Cardiac fibroblast (primary cell): ENCODE results near the gene LRRC1.

Source experiments
- DNase-seq, 2 donors: peaks; one replicate each; pipeline versions ENCODE4 v3.0.0 to v3.0.0-alpha.2; 2010; ENCODE audit warnings: low read depth in 2 of 2
- H3K4me3 ChIP-seq, 2 donors: replicated peaks in 1 of 2; 1 replicate in 1 of 2; 2 replicates in 1 of 2; pipeline ENCODE4 v1.5.1; 2011; ENCODE audit warnings: low read depth in 2 of 2, low read length in 2 of 2, mild to moderate bottlenecking in 2 of 2, moderate library complexity in 1 of 2
- TF ChIP-seq, protein P1 (sequence below): IDR thresholded peaks from one replicate; pipeline ENCODE4 v1.5.1; 2011; ENCODE audit warnings: low read depth, mild to moderate bottlenecking, low read length, inconsistent platforms

The LRRC1 gene

GRCh38 chr6:53956068-53956711 lies 161.4 kb downstream of the LRRC1 start:
- DNase-seq = peak; percentile 57 to 70

GRCh38 chr6:53956804-53957203 lies 162.0 kb downstream of the LRRC1 start:
- no peak overlapping the region for H3K4me3 ChIP-seq
- DNase-seq = no peak
- TF ChIP-seq, protein P1, sequence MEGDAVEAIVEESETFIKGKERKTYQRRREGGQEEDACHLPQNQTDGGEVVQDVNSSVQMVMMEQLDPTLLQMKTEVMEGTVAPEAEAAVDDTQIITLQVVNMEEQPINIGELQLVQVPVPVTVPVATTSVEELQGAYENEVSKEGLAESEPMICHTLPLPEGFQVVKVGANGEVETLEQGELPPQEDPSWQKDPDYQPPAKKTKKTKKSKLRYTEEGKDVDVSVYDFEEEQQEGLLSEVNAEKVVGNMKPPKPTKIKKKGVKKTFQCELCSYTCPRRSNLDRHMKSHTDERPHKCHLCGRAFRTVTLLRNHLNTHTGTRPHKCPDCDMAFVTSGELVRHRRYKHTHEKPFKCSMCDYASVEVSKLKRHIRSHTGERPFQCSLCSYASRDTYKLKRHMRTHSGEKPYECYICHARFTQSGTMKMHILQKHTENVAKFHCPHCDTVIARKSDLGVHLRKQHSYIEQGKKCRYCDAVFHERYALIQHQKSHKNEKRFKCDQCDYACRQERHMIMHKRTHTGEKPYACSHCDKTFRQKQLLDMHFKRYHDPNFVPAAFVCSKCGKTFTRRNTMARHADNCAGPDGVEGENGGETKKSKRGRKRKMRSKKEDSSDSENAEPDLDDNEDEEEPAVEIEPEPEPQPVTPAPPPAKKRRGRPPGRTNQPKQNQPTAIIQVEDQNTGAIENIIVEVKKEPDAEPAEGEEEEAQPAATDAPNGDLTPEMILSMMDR = no peak

More at GRCh38 chr6:53956068-53956711, 161.4 kb downstream of the LRRC1 start:
- no peak overlapping the region for H3K4me3 ChIP-seq
- TF ChIP-seq, protein P1 = peak; percentile 56

DNA sequence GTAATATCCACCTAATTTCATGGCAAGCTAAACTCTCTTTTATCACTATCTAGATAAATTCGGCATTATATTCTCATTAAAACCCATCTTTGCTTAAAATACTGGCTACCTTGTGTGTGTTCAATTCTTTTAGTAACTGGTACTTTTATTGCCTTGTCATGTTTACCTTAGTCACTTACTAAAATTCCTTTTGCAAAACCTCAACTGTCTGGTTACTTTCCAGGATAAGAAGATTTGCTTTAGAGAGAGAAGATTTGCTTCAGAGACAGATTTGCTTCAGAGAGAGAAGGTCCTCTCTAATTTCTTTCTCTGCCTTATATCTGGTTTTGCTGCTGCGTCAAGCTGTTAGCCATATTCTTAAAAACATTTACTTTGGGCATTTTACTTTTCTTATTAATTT lies 164.9 kb downstream of the LRRC1 start:
- no peak for DNase-seq
- TF ChIP-seq, protein P1 = no peak
- no peak overlapping the region for H3K4me3 ChIP-seq

DNA sequence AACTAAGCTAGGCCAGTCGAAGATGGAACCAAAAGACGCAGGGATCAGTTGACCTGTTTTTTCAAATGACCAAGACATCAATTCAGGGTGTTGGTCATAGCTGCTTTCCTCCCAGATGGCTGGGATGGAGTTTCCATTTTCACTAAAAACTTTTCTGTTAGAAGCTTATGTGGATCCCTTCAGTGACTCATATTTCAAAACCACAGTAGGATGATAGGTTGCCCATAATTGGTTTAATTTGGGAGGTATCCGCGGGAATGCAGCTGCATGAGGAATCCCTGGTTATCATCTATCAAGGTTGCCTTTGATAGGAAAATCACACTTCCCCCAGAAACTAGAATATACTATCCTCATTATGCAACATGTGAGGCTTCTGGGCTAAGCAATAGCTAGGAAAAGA lies 165.5 kb downstream of the LRRC1 start:
- TF ChIP-seq, protein P1 = no peak
- DNase-seq = peak in 1 of 2 donors; percentile 17
- no peak overlapping the region for H3K4me3 ChIP-seq

- no peak overlapping the region for H3K4me3 ChIP-seq
- DNase-seq = peak; percentile 18 to 47
- TF ChIP-seq, protein P1 = no peak
Measured at GRCh38 chr6:53961679-53962370, 167.0 kb downstream of the LRRC1 start.

DNA sequence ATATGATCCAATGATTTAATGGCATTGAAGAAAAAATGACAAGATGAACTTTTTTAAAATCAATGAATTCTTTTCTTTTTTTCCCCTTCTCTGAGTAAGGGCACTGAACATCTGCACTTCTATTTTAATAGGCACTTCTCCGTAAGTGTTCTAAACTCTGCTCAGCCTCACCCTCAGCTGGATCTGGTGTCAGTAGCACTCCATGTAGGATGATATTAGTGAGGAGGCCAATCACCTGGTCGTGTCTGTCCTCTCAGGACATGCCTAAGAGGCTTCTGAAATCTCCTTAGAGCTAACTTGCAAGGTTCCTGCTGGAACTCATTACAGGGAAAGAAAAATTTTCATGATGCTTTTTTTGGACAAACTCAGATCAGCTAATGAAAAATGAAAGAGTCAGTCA lies 167.8 kb downstream of the LRRC1 start:
- H3K4me3 ChIP-seq = no peak overlapping the region
- DNase-seq = no peak
- TF ChIP-seq, protein P1 = no peak
